CD4-positive, alpha-beta T cell (primary cell): ENCODE results near the gene EIF3D. TPM values are rescaled to one million over a fixed set of nuclear protein-coding genes. Genes with fewer than 3 reads are reported as not detected.

Experiments
- ATAC-seq: fragments of 200-7000 bp; cut with Tn5 transposase; one replicate; pipeline ENCODE4 v1.10.0; 2022; ENCODE audit warnings: mild to moderate bottlenecking; ENCODE audit not compliant: poor library complexity
- CTCF ChIA-PET: fragments of 350-600 bp; sonication (Branson Sonifier 250); formaldehyde crosslinking; loops from one replicate; lab custom pipeline; 2021; ENCODE audit warnings: antibody characterized with exemption, inconsistent platforms; lab: Charles Lee
- POLR2A ChIA-PET: fragments of 350-600 bp; sonication (Branson Sonifier 250); formaldehyde crosslinking; loops from one replicate; lab custom pipeline; 2021; ENCODE audit warnings: antibody characterized with exemption, inconsistent platforms; lab: Charles Lee
- DNase-seq, 14 experiments: peaks; one replicate each; pipeline ENCODE4 v3.0.0-alpha.2; 2013 to 2020; ENCODE audit warnings: mixed read lengths in 2 of 14
- H3K27ac ChIP-seq, 2 donors: one replicate each; pipeline versions ENCODE4 v1.5.1 to v1.7.0; 2013; ENCODE audit warnings: low read length in 2 of 2, low read depth in 1 of 2, mild to moderate bottlenecking in 1 of 2
- H3K27me3 ChIP-seq, 2 experiments: 1 replicate in 1 of 2; 2 replicates in 1 of 2; pipeline versions ENCODE4 v1.6.1 to v1.7.0; 2013; ENCODE audit warnings: low read length in 2 of 2, control low read depth in 1 of 2, mild to moderate bottlenecking in 1 of 2, moderate library complexity in 1 of 2; ENCODE audit not compliant: insufficient read depth in 2 of 2, control insufficient read depth in 1 of 2
- H3K36me3 ChIP-seq: one replicate; pipeline ENCODE4 v1.6.1; 2013; ENCODE audit warnings: low read length, control low read depth; ENCODE audit not compliant: insufficient read depth
- H3K4me1 ChIP-seq: one replicate; pipeline ENCODE4 v1.6.1; 2013; ENCODE audit warnings: low read length, control low read depth; ENCODE audit not compliant: insufficient read depth
- H3K4me3 ChIP-seq: one replicate; pipeline ENCODE4 v1.5.1; 2013; ENCODE audit warnings: mild to moderate bottlenecking, low read length, moderate library complexity
- H3K9me3 ChIP-seq, 2 experiments: 1 replicate in 1 of 2; 2 replicates in 1 of 2; pipeline versions ENCODE4 v1.6.1 to v1.7.0; 2013; ENCODE audit warnings: low read length in 2 of 2, mild to moderate bottlenecking in 2 of 2, control low read depth in 1 of 2, moderate library complexity in 1 of 2; ENCODE audit not compliant: control insufficient read depth in 1 of 2, insufficient read depth in 1 of 2
- H3K27ac Mint-ChIP-seq: one replicate; pipeline ENCODE4 v1.8.0; 2020; ENCODE audit warnings: mixed read lengths
- H3K27me3 Mint-ChIP-seq: one replicate; pipeline ENCODE4 v1.8.0; 2021; ENCODE audit warnings: mixed read lengths
- H3K36me3 Mint-ChIP-seq: one replicate; pipeline ENCODE4 v1.8.0; 2021; ENCODE audit warnings: low read depth, mixed read lengths
- H3K4me1 Mint-ChIP-seq: one replicate; pipeline ENCODE4 v1.8.0; 2021; ENCODE audit warnings: low read depth, mixed read lengths
- H3K4me3 Mint-ChIP-seq: one replicate; pipeline ENCODE4 v1.8.0; 2020; ENCODE audit warnings: mild to moderate bottlenecking, mixed read lengths
- H3K9me3 Mint-ChIP-seq: one replicate; pipeline ENCODE4 v1.8.0; 2020; ENCODE audit warnings: mixed read lengths
- intact Hi-C, 2 experiments: fragments of 100-400 bp; cut with DNase I in 1 of 2; cut with micrococcal nuclease in 1 of 2; formaldehyde crosslinking; loops; one replicate each; pipeline versions ENCODE4 v1.15.1 to v1.9.0; 2023 to 2025; cut with DNase I, micrococcal nuclease
- total RNA-seq, 174 experiments: library from RNA in 2 of 174; stranded (reverse) in 2 of 174; gene quantifications; one replicate each; pipeline ENCODE4 v1.2.3 and lab custom pipeline; 2021 to 2026
- TF ChIP-seq, protein P1 (sequence below): fragments of 200-600 bp; IDR thresholded peaks from one replicate; pipeline ENCODE4 v1.8.0; 2022; ENCODE audit warnings: antibody characterized with exemption, mild to moderate bottlenecking

Gene EIF3D
- total RNA-seq, 2 experiments from 2014 or later: 285 to 286 TPM

DNA sequence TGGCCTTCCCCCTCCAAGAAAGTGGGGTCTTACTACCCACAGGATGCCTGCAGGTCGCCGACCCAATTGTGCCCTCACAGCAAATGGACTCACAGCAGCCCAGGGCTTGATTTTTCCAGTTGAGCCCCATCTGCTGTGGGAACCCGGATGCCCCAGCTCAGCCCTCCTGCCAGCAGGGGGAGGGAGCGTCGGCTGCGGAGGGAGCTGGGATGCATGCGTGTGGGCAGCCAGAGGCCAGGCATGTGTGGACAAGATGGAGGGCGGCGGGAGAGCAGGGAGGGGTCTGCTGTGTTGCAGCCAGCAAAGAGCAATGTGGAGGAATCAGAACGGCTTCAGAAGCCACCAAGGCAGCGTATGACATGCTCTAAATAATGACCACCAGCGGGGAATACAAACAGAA is 41.0 kb upstream of the EIF3D start:
- H3K9me3 Mint-ChIP-seq: no peaks in the 10 kb centered on the region
- ATAC-seq (no peak), DNase-seq (no peak)
- ChIA-PET CTCF (no interaction called here), POLR2A (no interaction called here)
- intact Hi-C loops: no loop called here
- TF ChIP-seq, protein P1, sequence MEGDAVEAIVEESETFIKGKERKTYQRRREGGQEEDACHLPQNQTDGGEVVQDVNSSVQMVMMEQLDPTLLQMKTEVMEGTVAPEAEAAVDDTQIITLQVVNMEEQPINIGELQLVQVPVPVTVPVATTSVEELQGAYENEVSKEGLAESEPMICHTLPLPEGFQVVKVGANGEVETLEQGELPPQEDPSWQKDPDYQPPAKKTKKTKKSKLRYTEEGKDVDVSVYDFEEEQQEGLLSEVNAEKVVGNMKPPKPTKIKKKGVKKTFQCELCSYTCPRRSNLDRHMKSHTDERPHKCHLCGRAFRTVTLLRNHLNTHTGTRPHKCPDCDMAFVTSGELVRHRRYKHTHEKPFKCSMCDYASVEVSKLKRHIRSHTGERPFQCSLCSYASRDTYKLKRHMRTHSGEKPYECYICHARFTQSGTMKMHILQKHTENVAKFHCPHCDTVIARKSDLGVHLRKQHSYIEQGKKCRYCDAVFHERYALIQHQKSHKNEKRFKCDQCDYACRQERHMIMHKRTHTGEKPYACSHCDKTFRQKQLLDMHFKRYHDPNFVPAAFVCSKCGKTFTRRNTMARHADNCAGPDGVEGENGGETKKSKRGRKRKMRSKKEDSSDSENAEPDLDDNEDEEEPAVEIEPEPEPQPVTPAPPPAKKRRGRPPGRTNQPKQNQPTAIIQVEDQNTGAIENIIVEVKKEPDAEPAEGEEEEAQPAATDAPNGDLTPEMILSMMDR: no peak
- peaks cover 24% of the 10 kb centered on the region for H3K27me3 Mint-ChIP-seq
- H3K4me1 Mint-ChIP-seq: no peaks in the 10 kb centered on the region
- no peak overlapping the region for H3K4me3 ChIP-seq
- no peaks in the 10 kb centered on the region for H3K36me3 ChIP-seq
- H3K9me3 ChIP-seq: no peaks in the 10 kb centered on the region
- H3K4me3 Mint-ChIP-seq: no peak overlapping the region
- no peak overlapping the region for H3K27ac ChIP-seq
- no peak overlapping the region for H3K27ac Mint-ChIP-seq
- H3K27me3 ChIP-seq: peaks cover 0 to 16% of the 10 kb centered on the region in 2 experiments
- H3K4me1 ChIP-seq: no peaks in the 10 kb centered on the region
- no peaks in the 10 kb centered on the region for H3K36me3 Mint-ChIP-seq

DNA sequence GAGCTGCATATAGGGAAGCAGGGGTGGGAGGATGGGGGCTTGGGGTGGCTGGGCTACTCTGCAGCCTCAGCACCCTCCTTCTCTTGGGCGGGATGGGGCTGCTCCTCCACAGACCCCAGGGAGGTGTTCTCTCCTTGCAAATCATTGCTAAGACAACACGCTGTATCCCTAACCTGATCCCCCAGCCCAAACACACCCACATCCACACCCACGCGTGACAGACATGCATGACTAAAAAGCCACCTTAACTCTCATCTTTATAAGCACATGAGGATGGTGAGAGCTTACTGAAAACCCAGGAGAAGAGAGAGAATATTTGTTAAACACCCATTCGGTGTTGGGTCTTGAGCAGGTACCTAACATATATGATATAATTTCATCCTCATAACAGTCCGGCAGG is 39.9 kb upstream of the EIF3D start:
- ATAC-seq (no peak), DNase-seq (no peak)
- peaks cover 25% of the 10 kb centered on the region for H3K27me3 Mint-ChIP-seq
- intact Hi-C loops: no loop called here
- CTCF ChIA-PET: no interaction called here
- no peak overlapping the region for H3K27ac Mint-ChIP-seq
- TF ChIP-seq, protein P1: no peak
- POLR2A ChIA-PET: no interaction called here
- Histone ChIP-seq H3K4me3 (no peak overlapping the region), H3K4me1 (no peaks in the 10 kb centered on the region), H3K36me3 (no peaks in the 10 kb centered on the region), H3K9me3 (no peaks in the 10 kb centered on the region), H3K27ac (no peak overlapping the region), H3K27me3 (peaks cover 6 to 17% of the 10 kb centered on the region in 2 experiments)
- no peak overlapping the region for H3K4me3 Mint-ChIP-seq
- H3K9me3 Mint-ChIP-seq: no peaks in the 10 kb centered on the region
- H3K4me1 Mint-ChIP-seq: no peaks in the 10 kb centered on the region
- H3K36me3 Mint-ChIP-seq: no peaks in the 10 kb centered on the region

DNA sequence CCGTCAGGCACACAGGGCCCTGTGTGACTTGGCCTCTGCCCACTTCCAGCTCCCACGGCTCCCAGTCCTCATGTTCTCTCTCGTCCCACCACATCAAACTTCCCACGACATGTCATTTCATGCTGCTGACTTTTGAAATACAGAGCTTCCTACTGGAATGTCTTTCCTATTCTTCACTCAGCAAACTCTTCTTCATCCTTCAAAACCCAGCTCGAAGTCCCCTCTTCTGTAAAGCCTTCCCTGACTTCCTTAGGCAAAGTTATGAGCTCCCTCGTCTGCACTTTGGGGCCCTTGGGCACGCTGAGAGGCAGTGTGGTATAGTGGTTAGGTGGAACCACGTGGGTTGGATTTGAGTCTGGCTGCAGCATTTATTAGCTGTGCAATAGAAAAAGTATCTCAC is 37.8 kb upstream of the EIF3D start:
- Histone ChIP-seq H3K27me3 (peaks cover 20 to 28% of the 10 kb centered on the region in 2 experiments), H3K27ac (no peak overlapping the region), H3K36me3 (no peaks in the 10 kb centered on the region), H3K4me1 (no peaks in the 10 kb centered on the region), H3K4me3 (no peak overlapping the region), H3K9me3 (peaks cover 0 to 5% of the 10 kb centered on the region in 2 experiments)
- H3K9me3 Mint-ChIP-seq: no peaks in the 10 kb centered on the region
- no peak for DNase-seq
- TF ChIP-seq, protein P1: no peak
- H3K36me3 Mint-ChIP-seq: no peaks in the 10 kb centered on the region
- intact Hi-C loops: no loop called here
- no peak overlapping the region for H3K4me3 Mint-ChIP-seq
- CTCF ChIA-PET: interaction anchor here (0.8 kb wide), 1 partner anchor 430 kb away, joined by 5 read pairs; no protein-coding TSS in a partner anchor
- POLR2A ChIA-PET: no interaction called here
- H3K27ac Mint-ChIP-seq: no peak overlapping the region
- H3K27me3 Mint-ChIP-seq: peaks cover 33% of the 10 kb centered on the region
- H3K4me1 Mint-ChIP-seq: no peaks in the 10 kb centered on the region
- no peak for ATAC-seq
